ENCODE data around the gene SPDYE17. TPM values are rescaled to one million over a fixed set of nuclear protein-coding genes. Genes with fewer than 3 reads are reported as not detected.
"Not testable (repeated sequence)": the region's sequence is repeated elsewhere in the genome, so short reads cannot be mapped to it uniquely, and the experiment has no call there.

SPDYE17 gene
- total RNA-seq, 1 experiment from 2014 or later = not detected

DNA sequence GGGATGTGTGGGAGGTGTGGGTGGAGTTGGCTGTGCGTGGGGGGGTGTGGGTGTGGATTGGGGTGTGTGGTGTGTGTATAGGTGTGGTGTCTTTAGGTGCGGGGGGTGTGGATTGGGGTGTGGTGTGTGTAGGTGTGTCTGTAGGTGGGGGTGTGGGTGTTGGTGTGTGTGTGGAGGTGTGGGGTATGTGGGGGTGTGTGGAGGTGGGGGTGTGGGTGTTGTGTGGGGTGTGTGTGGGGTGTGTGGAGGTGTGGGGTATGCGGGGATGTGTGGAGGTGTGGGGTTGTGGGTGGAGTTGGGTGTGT, 33.9 kb downstream of the SPDYE17 start:
- no peak for DNase-seq (ENCODE audit: low spot score)
- no peak for TF ChIP-seq EZH2 (IDR thresholded peaks at IDR 0.05; ENCODE audit: borderline replicate concordance, low read depth, low read length, poor library complexity, severe bottlenecking)
- TF ChIP-seq, protein P1, sequence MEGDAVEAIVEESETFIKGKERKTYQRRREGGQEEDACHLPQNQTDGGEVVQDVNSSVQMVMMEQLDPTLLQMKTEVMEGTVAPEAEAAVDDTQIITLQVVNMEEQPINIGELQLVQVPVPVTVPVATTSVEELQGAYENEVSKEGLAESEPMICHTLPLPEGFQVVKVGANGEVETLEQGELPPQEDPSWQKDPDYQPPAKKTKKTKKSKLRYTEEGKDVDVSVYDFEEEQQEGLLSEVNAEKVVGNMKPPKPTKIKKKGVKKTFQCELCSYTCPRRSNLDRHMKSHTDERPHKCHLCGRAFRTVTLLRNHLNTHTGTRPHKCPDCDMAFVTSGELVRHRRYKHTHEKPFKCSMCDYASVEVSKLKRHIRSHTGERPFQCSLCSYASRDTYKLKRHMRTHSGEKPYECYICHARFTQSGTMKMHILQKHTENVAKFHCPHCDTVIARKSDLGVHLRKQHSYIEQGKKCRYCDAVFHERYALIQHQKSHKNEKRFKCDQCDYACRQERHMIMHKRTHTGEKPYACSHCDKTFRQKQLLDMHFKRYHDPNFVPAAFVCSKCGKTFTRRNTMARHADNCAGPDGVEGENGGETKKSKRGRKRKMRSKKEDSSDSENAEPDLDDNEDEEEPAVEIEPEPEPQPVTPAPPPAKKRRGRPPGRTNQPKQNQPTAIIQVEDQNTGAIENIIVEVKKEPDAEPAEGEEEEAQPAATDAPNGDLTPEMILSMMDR (conservative IDR thresholded peaks at IDR 0.05; ENCODE audit: low read depth, low read length) = no peak
- Histone ChIP-seq H3K27ac (ENCODE audit: low read depth, low read length, poor library complexity, severe bottlenecking) (no peak overlapping the region), H3K9me3 (ENCODE audit: low read depth, low read length, poor library complexity, severe bottlenecking) (no peaks in the 10 kb centered on the region), H3K4me3 (ENCODE audit: low read depth, low read length, poor library complexity, severe bottlenecking) (no peak overlapping the region), H3K27me3 (replicated peaks; ENCODE audit: insufficient read depth, low read depth, low read length, poor library complexity) (no peaks in the 10 kb centered on the region), H3K4me1 (ENCODE audit: insufficient read depth, low read length, poor library complexity, severe bottlenecking) (no peaks in the 10 kb centered on the region), H3K36me3 (ENCODE audit: insufficient read depth, low read length, poor library complexity, severe bottlenecking) (no peaks in the 10 kb centered on the region)
- intact Hi-C loops (cut with micrococcal nuclease; ENCODE audit: unreplicated experiment) = no loop called here
- CTCF ChIA-PET = no interaction called here
- POLR2A ChIA-PET (ENCODE audit: low non-redundant PET) = no interaction called here
- no TSS peak for BruUV-seq (replicated peaks)

DNA sequence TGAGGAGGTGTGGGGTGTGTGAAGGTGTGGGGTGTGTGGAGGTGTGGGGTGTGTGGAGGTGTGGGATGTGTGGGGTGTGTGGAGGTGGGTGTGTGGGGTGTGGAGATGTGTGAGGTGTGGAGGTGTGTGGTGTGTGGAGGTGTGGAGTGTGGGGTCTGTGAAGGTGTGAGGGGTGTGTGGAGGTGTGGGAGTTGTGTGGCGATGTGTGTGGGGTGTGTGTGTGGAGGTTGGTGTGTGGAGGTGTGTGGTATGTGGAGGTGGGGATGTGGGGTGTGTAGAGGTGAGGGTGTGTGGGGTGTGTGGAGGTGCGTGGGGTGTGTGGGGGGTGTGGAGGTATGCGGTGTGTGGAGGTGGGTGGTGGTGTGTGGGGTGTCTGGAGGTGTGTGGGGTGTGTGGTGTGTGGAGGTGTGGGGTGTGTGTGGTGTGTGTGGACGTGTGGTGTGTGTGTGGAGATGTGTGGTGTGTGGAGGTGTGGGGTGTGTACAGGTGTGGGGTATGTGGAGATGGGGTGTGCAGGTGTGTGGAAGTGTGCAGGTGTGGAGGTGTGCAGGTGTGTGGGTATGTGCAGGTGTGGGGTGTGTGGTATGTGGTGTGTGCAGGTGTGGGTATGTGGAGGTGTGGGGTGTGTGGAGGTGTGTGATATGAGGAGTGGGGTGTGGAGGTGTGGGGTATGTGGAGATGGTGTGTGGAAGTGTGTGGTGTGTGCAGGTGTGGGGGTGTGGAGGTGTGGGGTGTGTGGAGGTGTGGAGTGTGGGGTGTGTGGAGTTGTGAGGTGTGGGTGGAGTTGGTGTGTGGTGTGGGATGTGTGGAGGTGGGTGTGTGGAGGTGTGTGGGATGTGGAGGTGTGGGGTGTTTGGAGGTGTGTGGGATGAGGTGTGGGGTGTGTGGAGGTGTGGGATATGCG, 34.5 kb downstream of the SPDYE17 start:
- BruUV-seq (replicated peaks) = no TSS peak
- intact Hi-C loops (cut with micrococcal nuclease; ENCODE audit: unreplicated experiment) = no loop called here
- POLR2A ChIA-PET (ENCODE audit: low non-redundant PET) = no interaction called here

DNA sequence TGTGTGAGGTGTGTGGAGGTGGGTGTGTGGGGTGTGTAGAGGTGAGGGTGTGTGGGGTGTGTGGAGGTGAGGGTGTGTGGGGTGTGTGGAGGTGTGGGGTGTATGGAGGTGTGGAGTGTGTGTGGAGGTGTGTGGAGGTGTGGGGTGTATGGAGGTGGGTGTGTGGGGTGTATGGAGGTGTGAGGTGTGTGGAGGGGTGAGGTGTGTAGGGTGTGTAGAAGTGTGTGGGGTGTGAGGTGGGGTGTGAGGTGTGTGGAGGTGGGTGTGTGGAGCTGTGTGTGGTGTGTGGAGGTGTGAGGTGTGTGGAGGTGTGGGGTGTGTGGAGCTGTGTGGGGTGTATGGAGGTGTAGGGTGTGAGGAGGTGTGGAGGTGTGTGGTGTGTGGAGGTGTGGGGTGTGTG, 35.2 kb downstream of the SPDYE17 start:
- H3K4me3 ChIP-seq (ENCODE audit: low read depth, low read length, poor library complexity, severe bottlenecking) = not testable (repeated sequence)

More for the DNA sequence above, 34.5 kb downstream of the SPDYE17 start:
- TF ChIP-seq, protein P1 (conservative IDR thresholded peaks at IDR 0.05; ENCODE audit: low read depth, low read length) = no peak
- no peak for TF ChIP-seq EZH2 (IDR thresholded peaks at IDR 0.05; ENCODE audit: borderline replicate concordance, low read depth, low read length, poor library complexity, severe bottlenecking)
- CTCF ChIA-PET = no interaction called here
- H3K27me3 ChIP-seq (replicated peaks; ENCODE audit: insufficient read depth, low read depth, low read length, poor library complexity) = no peaks in the 10 kb centered on the region
- no peaks in the 10 kb centered on the region for H3K4me1 ChIP-seq (ENCODE audit: insufficient read depth, low read length, poor library complexity, severe bottlenecking)
- no peaks in the 10 kb centered on the region for H3K36me3 ChIP-seq (ENCODE audit: insufficient read depth, low read length, poor library complexity, severe bottlenecking)
- no peak overlapping the region for H3K4me3 ChIP-seq (ENCODE audit: low read depth, low read length, poor library complexity, severe bottlenecking)
- no peak for DNase-seq (ENCODE audit: low spot score)
- H3K27ac ChIP-seq (ENCODE audit: low read depth, low read length, poor library complexity, severe bottlenecking) = no peak overlapping the region
- no peaks in the 10 kb centered on the region for H3K9me3 ChIP-seq (ENCODE audit: low read depth, low read length, poor library complexity, severe bottlenecking)

DNA sequence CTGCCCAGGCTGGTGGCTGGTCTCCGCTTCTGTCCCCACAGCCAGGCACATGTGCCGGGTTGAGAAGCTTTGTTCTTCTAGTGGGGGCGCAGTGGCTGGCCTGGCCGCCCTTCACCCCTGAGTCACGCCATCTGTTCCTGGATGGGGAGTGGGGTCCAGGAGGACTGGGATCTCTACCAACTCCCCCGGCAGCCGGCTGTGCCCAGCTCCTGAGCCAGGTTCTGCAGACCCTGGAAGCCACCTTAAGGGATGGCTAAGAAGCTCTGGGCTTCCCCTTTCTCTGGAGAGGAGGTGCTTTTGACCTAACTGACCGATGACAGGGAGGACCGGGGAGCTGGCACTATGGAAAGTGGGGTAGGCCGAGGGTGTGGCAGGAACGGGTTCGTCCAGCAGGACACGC, 37.9 kb downstream of the SPDYE17 start:
- H3K9me3 ChIP-seq (ENCODE audit: low read depth, low read length, poor library complexity, severe bottlenecking); POLR2A ChIA-PET (ENCODE audit: low non-redundant PET); H3K36me3 ChIP-seq (ENCODE audit: insufficient read depth, low read length, poor library complexity, severe bottlenecking); H3K27ac ChIP-seq (ENCODE audit: low read depth, low read length, poor library complexity, severe bottlenecking); DNase-seq (ENCODE audit: low spot score); H3K4me1 ChIP-seq (ENCODE audit: insufficient read depth, low read length, poor library complexity, severe bottlenecking); BruUV-seq (replicated peaks); H3K4me3 ChIP-seq (ENCODE audit: low read depth, low read length, poor library complexity, severe bottlenecking); CTCF ChIA-PET; intact Hi-C loops (cut with micrococcal nuclease; ENCODE audit: unreplicated experiment); H3K27me3 ChIP-seq (replicated peaks; ENCODE audit: insufficient read depth, low read depth, low read length, poor library complexity): not testable (repeated sequence)

More for the DNA sequence above, 35.2 kb downstream of the SPDYE17 start:
- H3K4me1 ChIP-seq (ENCODE audit: insufficient read depth, low read length, poor library complexity, severe bottlenecking); H3K36me3 ChIP-seq (ENCODE audit: insufficient read depth, low read length, poor library complexity, severe bottlenecking); CTCF ChIA-PET; DNase-seq (ENCODE audit: low spot score); intact Hi-C loops (cut with micrococcal nuclease; ENCODE audit: unreplicated experiment); POLR2A ChIA-PET (ENCODE audit: low non-redundant PET); H3K27me3 ChIP-seq (replicated peaks; ENCODE audit: insufficient read depth, low read depth, low read length, poor library complexity); BruUV-seq (replicated peaks); H3K27ac ChIP-seq (ENCODE audit: low read depth, low read length, poor library complexity, severe bottlenecking); H3K9me3 ChIP-seq (ENCODE audit: low read depth, low read length, poor library complexity, severe bottlenecking): not testable (repeated sequence)

DNA sequence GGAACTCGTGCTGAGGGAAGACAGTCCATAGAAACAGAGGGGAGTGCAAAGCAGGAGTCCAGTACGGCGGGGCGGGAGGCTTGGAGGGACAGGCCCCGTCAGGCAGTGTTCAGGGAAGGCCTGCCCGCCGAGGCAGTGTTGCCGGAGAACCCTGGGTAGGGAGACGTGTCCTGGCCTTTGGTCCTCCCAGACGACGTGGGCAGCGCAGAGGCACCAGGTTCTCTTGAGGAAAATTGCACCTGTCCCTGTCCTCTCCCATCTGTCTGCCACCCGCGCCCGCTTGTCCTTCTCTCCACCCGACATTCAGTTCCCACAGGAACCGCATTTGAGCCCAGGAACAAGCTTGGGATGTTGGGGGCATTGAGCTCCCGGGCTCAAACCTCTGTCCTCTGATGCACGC, 38.3 kb downstream of the SPDYE17 start:
- H3K4me1 ChIP-seq (ENCODE audit: insufficient read depth, low read length, poor library complexity, severe bottlenecking); POLR2A ChIA-PET (ENCODE audit: low non-redundant PET); H3K36me3 ChIP-seq (ENCODE audit: insufficient read depth, low read length, poor library complexity, severe bottlenecking); H3K27me3 ChIP-seq (replicated peaks; ENCODE audit: insufficient read depth, low read depth, low read length, poor library complexity); H3K9me3 ChIP-seq (ENCODE audit: low read depth, low read length, poor library complexity, severe bottlenecking); DNase-seq (ENCODE audit: low spot score); BruUV-seq (replicated peaks); H3K27ac ChIP-seq (ENCODE audit: low read depth, low read length, poor library complexity, severe bottlenecking); intact Hi-C loops (cut with micrococcal nuclease; ENCODE audit: unreplicated experiment); CTCF ChIA-PET; H3K4me3 ChIP-seq (ENCODE audit: low read depth, low read length, poor library complexity, severe bottlenecking): not testable (repeated sequence)

GRCh38 chr7:76992871-76993270, 39.3 kb downstream of the SPDYE17 start:
- CTCF ChIA-PET; intact Hi-C loops (cut with micrococcal nuclease; ENCODE audit: unreplicated experiment); H3K4me1 ChIP-seq (ENCODE audit: insufficient read depth, low read length, poor library complexity, severe bottlenecking); H3K36me3 ChIP-seq (ENCODE audit: insufficient read depth, low read length, poor library complexity, severe bottlenecking); BruUV-seq (replicated peaks); H3K27me3 ChIP-seq (replicated peaks; ENCODE audit: insufficient read depth, low read depth, low read length, poor library complexity); H3K4me3 ChIP-seq (ENCODE audit: low read depth, low read length, poor library complexity, severe bottlenecking); H3K27ac ChIP-seq (ENCODE audit: low read depth, low read length, poor library complexity, severe bottlenecking); POLR2A ChIA-PET (ENCODE audit: low non-redundant PET); DNase-seq (ENCODE audit: low spot score); H3K9me3 ChIP-seq (ENCODE audit: low read depth, low read length, poor library complexity, severe bottlenecking): not testable (repeated sequence)

All from A673 (cell line).